GM21381 (cell line): ENCODE data around the gene IDH3G.

Experiments used
- ATAC-seq: cut with Tn5 transposase; IDR thresholded peaks from one replicate; pipeline ENCODE4 v1.9.1; 2021; ENCODE audit warnings: mild to moderate bottlenecking, moderate library complexity; ENCODE audit not compliant: unreplicated experiment

IDH3G gene

DNA sequence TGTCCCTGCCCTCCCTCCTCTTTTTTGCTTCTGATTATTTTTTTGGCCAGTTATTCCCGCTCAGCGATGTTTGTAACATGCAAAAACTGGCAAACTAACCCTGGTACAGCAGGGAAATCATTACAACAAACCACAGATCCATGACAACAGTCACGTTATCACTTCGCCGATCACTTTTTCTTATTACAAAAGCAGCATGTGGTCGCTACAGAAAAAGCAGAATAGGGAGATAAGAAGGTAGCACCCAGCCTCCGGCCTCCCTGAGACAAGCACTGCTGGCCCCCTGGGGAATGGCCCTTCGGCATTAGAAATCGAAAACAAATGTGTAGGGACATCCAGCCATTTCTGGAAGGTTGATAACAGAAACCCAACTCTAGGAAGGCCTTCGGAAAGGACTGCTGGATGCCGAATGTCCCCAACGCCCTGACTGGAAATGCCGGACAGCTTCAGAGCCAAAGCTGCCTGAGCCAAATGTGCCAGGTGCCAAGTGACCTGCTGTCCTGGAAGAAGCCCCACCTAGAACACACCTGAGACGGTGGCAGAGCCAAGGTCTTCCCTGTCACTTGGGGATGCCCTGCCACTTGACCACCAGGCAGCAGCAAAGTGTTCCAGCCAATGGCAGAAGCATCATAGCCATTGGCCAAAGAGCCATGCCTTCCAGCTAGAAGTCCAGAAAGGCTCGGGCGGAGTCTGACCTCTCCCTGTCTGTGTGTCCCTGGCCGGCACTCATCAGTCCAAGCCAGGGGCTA is 2.9 kb downstream of the IDH3G start:
- ATAC-seq = no peak

DNA sequence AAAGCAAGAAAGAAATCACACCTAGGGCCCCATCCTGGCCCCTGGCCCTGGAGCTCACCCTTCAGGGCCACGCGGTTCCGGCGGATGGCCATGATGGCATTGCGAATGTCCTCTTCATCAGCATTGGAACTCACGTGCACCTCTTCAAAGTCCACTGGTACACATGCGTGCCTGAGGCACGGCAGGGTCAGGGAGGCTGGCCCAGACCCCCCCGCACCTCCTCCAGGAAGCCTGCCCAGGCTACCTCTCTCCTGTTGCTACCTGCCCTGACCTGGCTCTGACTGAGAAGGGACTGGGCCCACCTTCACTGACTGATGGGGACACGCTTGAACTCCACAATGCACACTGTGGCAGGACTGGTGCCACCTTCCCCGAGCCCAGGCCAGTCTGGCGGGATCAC is 4.5 kb downstream of the IDH3G start:
- no peak for ATAC-seq

DNA sequence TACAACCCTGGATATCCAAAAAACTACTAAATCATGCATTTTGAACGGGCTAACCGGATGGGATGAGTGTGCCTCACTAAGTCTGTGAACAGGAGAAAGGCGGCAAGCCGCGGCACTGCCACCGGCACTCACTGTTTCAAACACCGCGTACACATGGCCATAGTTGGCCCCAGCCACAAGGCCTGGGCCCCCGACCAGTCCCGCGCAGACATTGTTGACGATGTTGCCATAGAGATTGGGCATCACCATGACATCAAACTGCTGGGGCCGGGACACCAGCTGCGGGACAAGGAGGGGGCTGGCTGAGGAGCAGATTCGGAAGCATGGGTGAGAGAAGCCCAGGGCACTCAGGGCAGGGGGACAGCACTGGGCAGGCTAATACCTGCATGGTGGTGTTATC is 7.5 kb downstream of the IDH3G start:
- no peak for ATAC-seq

DNA sequence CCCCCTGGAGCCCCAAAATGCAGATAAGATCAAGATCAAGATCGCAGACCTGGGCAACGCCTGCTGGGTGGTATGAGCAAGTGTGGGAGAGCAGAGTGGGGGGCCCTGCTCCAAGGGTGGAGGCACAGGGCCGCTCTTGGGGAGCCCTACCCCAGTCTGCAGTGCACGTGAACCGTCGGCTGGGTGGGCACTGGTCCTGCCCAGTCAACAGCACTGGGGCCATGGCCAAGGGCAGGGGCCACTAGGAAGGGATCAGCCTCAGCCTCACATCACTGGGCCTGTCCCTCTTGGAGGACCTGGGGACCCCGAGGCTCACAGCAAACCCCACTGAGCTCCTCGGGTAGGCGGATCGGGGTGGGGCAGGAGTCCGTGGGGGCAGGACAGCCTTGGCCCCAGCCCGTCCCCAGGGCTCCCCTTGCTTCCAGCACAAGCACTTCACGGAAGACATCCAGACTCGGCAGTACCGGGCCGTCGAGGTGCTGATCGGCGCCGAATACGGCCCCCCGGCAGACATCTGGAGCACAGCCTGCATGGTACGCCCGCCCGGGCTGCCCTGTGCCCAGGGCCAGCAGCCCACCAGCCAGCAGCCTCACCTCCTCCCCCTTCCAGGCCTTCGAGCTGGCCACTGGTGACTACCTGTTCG is 9.7 kb downstream of the IDH3G start:
- no peak for ATAC-seq

DNA sequence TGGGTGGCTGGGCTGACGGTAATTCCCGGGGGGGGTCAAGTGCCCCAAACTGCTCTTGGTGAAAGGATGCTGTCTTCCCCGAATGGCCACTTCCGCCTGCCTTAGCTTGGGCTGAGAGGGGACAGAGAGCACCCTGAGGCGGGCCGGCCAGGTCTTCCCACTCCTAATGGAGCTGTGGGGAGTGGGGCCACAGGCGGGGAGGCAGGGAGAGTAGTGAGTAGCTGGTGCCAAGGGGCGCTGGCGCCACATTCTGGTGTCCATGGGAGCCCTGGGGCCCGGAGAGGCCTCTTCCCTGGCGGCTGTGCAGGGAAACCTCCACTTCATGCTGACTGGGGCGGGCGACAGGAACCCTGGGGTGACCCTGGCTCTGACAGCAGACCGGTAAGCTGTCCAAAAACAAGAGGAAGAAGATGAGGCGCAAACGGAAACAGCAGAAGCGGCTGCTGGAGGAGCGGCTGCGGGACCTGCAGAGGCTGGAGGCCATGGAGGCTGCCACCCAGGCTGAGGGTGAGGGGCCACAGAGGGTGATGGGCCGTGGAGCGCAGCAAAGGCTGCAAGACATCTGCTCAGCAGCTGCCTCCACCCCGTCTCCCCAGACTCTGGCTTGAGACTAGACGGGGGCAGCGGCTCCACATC is 10.7 kb downstream of the IDH3G start:
- no peak for ATAC-seq

DNA sequence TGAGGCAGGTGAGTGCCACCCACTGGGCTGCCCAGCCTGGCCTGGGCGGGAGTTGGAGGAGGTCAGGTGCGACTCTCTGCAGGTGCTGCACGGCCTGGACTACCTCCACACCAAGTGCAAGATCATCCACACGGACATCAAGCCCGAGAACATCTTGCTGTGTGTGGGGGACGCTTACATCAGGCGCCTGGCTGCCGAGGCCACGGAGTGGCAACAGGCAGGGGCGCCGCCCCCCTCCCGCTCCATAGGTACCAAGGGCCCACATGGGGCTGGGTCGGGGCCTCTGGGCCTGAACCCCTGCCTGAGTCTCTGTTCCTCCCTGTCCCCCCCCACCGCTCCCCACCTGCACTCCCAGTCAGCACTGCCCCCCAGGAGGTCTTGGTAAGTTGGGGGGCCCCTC is 11.3 kb downstream of the IDH3G start:
- no peak for ATAC-seq

DNA sequence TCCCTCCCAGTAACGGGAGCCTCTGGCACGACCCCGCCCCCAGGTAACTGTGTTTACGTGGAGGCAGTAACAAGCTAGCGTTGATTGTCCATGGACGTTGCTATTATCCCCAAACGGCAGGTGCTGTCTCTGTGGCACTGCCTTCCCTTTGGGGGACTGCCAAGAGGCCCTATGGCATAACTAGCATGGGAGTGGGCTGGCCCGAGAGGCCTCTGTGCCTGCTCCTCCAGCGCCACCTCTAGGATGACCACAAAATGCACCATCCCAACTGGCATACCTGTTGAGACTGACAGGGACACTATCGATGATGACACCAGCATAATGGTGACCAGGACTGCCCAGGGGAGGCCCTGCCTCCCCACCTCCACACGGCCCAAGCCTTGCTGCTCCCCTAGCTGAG is 11.9 kb downstream of the IDH3G start:
- no peak for ATAC-seq

DNA sequence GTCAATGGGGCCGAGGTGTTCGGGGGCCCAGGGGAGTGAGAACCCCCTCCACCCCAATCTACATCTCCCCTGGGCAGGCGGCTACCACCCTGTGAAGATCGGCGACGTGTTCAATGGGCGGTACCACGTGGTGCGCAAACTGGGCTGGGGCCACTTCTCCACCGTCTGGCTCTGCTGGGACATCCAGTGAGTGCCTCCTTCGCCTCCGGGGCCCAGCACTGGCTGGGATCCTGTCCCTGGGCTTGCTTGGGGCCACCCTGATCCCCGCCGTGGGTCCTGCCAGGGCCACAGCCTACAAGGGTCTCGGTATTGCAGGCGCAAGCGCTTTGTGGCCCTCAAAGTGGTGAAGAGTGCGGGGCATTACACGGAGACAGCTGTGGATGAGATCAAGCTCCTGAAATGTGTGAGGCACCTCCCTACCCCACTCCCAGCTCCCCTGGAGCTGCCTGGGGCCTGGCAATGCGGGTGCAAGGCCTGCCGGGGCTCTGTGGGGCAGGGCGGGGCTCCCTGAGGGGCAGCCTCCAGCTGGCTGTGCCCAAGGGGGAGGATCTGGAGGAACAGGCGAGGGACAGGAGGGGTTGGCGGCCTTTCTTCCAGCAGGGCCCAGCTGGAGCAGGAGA is 12.6 kb downstream of the IDH3G start:
- ATAC-seq = no peak

DNA sequence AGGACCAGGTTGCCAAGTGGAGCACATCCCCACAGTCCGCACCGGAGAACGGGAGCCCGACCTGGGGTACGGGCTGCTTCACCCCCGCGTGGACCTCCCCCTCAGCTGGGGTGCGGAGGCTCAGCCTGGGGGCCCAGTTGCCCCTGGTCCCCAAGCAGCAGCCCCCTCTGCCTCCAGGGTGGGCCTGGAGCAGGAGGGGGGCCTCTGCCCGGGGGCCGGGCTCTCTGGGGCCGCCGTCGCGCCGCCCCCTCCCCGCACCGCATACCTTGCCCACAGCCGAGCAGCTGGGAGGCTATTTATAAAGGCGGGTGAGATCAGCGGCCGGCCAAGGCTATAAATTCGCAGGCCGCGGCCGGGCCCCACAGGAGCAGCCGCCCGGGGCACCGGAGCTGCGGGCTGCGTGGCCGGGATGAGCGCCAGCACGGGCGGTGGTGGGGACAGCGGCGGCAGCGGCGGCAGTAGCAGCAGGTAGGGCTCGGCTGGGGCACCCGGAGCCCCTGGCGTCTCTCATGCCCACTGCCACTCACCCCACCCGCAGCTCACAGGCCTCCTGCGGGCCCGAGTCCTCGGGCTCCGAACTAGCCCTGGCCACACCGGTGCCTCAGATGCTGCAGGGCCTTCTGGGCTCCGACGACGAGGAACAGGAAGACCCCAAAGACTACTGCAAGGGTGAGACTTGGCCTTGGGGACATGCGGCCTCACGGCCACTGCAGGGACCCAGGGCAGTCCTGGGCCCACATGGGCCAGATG is 13.3 kb downstream of the IDH3G start, which contains the start of gene SRPK3:
Gene SRPK3, plus strand, starts transcription at position 364 of the 750 bp plus-strand sequence. Its CDS starts 46 bp downstream, at position 410.
- no peak for ATAC-seq

DNA sequence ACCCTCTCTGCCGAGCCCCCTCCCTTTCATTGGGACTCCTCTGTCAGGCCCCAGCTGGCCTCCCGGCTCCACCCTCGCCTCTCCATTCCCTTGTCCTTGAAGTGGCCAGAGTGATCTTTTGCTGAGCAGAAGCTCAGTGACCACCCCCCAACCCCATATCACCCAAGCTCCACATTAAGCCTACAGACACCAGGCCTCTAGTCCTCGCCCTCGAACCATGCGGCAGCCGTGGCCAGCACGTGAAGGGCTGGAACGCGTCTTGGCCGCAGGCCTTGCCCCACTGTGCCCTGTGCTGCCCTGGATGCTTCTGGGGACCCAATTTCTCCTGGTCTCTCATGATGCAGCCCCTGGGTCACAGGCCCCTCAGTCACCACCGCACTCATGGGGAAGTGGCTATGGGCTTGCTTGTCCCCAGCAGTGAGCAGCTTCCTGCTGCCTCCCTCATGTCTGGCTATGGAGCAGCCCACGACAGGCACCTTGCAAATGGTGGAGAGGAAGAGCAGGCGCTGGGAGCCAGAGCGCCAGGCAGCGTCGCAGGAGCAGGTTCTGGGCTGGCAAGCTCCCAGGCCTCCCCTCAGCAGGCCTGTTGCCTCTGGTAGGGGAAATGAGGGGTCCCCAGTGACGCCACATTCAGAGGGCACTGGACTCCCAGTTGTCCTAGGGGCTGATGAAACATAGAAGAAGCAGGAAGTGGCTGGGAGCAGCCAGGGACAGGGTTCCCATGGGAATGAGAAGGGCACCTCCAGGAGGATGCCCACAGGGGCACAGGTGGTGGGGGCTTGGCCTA is 14.1 kb downstream of the IDH3G start:
- ATAC-seq = no peak

DNA sequence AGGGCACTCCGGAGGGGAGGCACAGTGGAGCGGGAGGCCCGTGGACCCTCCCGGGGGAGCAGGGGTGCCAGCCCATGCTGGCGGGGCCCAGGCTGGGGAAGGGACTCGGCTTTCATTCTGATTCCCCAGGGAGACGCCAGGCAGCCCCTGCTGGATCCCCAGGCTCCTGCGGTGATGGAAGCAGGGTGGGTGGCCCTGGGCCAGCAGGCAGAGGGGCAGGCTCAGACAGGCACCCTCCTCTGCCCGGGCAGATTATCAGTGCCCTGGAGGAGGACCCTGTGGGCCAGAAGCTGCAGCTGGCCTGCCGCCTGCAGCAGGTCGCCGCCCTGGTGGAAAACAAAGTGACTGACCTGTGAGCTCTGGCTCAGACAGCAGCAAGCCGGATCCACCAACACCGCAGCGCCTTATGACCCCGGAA is 15.5 kb downstream of the IDH3G start:
- ATAC-seq = no peak

DNA sequence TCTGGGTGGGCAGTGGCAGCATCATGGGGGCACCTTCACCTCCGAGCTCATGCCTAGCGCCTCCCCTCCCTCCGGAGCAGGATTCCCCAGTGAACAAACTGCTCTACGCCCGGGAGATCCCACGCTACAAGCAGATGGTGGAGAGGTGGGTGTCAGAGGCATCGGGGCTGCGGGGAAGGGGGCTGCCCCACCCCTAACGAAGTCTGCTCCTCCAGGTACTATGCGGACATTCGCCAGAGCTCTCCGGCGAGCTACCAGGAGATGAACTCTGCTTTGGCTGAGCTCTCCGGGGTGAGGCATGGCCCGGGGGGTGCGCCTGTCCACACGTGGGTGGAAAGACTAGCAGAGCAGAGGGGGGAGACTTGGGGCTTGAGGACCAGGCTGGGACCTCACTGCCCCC is 16.0 kb downstream of the IDH3G start:
- ATAC-seq = no peak

DNA sequence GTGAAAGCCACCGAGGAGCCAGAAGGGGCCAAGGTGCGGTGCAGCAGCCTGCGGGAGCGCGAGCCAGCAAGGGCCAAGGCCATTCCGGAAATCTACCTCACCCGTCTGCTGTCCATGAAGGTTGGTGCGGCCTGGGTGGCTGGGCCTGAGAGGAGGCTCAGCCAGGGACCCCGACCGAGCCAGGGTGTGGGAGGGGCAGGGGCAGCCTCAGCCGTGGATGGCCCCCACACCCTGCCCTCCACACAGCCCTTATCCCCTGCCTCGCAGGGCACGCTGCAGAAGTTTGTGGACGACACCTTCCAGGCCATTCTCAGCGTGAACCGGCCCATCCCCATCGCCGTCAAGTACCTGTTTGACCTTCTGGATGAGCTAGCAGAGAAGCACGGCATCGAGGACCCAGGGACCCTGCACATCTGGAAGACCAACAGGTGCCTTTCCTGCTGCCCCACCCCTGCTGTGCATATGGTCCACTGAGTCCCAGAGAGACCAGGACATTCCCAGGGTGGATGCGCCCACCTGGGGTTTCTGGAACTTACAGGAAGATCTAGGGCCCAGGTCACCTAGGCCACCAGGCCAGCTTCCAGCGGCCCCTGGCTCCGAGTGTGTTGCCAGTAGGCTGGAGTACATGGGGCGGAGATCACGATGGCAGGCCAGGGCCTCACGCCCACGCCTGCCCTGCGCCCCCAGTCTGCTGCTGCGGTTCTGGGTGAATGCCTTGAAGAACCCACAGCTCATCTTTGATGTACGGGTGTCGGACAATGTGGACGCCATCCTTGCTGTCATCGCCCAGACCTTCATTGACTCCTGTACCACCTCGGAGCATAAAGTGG is 16.7 kb downstream of the IDH3G start:
- ATAC-seq = no peak

DNA sequence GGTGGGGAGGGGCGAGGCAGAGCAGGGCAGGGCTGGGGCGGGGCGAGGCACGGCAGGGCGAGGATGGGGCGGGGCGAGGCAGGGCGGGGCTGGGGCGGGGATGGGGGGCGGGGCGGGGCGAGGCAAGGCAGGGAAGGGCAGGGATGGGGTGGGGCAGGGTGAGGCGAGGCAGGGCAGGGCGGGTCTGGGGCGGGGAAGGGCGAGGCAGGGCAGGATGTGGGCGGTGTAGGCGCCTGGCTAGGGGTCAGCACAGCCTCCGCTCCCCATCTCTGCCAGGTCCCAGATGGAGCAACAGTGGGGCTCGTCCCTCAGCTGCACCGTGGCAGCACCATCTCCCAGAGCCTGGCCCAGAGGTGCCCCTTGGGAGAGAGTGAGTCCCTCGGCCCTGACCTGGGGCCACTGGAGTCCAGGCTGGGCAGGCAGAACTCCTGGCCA is 17.5 kb downstream of the IDH3G start:
- no peak for ATAC-seq

DNA sequence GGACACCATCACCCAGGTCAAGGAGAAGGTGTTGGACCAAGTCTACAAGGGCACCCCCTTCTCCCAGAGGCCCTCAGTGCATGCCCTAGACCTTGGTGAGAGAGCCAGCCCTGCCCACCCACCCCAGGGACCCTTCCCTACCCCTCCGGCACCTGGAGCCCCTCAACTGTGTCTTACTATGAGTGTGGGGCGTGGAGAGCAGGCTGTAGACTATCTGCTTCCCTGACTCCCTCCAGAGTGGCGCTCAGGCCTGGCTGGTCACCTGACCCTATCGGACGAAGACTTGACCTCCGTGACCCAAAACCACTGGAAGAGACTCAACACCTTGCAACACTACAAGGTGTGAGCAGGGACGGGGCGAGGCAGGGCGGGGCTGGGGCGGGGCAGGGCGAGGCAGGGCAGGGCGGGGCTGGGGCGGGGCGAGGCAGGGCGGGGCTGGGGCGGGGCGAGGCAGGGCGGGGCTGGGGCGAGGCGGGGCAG is 18.0 kb downstream of the IDH3G start:
- ATAC-seq = no peak

DNA sequence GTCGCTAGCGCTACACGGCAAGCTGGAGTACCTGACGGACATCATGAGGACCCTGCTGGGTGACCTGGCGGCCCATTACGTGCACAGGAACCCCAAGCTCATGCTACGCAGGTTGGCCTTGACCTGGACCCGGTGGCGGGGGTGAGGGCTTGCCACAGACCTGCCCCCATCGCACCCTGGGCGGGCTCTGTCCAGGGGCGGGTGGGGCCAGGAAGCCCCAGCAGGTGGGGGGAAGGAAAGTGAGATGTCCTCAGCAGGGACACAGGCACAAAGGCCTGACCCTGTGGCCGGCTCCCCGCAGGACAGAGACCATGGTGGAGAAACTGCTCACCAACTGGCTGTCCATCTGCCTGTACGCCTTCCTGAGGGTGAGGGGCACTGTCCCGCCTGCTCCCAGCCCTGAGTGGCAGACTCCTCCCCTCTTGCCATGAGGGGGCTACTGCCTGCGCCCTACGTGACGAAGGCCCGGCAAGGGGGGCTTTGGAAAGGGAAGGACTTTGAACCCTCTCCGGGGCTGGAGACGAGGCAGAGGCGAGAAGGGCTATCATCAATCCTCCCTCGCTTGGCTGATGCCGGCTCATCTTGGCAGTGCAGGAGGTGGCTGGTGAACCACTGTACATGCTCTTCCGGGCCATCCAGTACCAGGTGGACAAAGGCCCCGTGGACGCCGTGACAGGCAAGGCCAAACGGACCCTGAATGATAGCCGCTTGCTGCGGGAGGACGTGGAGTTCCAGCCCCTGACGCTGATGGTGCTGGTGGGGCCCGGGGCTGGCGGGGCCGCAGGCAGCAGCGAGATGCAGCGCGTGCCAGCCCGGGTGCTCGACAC is 18.7 kb downstream of the IDH3G start:
- ATAC-seq = no peak

DNA sequence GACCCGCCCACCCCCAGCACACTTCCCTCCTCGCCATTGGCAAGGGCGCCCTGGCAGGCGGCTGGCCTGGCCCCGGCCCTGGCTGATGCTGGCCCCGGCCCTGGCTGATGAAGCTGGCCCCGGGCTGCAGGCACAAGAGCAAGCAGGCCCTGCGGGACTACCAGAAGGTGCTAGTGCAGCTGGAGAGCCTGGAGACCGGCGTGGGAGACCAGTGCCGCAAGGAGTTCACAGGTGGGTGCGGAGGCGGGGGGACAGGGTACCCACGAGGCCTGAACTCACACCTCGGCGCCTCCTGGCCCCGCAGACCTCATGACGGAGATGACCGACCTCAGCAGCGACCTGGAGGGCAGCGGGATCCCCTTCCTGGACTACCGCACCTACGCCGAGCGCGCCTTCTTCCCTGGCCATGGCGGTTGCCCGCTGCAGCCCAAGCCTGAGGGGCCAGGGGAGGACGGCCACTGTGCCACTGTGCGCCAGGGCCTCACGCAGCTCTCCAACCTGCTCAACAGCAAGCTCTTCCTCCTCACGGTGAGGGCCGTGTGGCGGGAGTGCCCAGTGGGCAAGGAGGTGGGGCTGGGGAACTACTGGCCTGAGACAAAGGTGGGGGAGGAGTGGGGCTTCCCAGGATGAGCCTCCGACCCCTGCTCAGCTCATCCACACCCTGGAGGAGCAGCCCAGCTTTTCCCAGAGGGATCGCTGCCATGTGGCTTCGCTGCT is 19.4 kb downstream of the IDH3G start:
- ATAC-seq = no peak
